ENCODE results near the gene MRFAP1. TPM values are rescaled to one million over a fixed set of nuclear protein-coding genes. Genes with fewer than 3 reads are reported as not detected.

Gene MRFAP1
- total and polyA plus RNA-seq, 2 donors (not counting 1 experiment from before 2014, with no cell fraction given) = 54.8 to 113 TPM

GRCh38 chr4:6680372-6681034, 40.0 kb downstream of the MRFAP1 start:
- Histone ChIP-seq H4K20me1 (ENCODE audit: control insufficient read depth, insufficient read depth, low read length, poor library complexity, severe bottlenecking) (peaks cover 20% of the 10 kb centered on the region), H3K4me3 (ENCODE audit: control extremely low read depth in 1 of 5, extremely low read depth in 1 of 5, insufficient read depth in 1 of 5, low read depth in 2 of 5, low read length in 4 of 5) (no peak overlapping the region), H3K9me3 (ENCODE audit: control extremely low read depth in 1 of 3, control insufficient read depth in 2 of 3, insufficient read depth in 1 of 3, low read length in 2 of 3) (peaks cover 0 to 10% (median 2%) of the 10 kb centered on the region in 3 donors), H3K4me1 (ENCODE audit: control insufficient read depth in 2 of 2, insufficient read depth in 2 of 2, low read length in 2 of 2) (peaks cover 17 to 18% of the 10 kb centered on the region in 2 donors), H2AFZ (ENCODE audit: insufficient read depth, low read depth, low read length, poor library complexity, severe bottlenecking) (no peak overlapping the region), H3K27ac (ENCODE audit: low read length in 2 of 2) (no peak overlapping the region), H3K36me3 (replicated peaks in 1 of 2; ENCODE audit: control extremely low read depth in 1 of 2, control insufficient read depth in 1 of 2, extremely low read depth in 1 of 2, insufficient read depth in 2 of 2, low read length in 1 of 2) (peaks cover 0 to 15% of the 10 kb centered on the region in 2 experiments), H3K9ac (ENCODE audit: low read length) (no peak overlapping the region), H3K79me2 (ENCODE audit: control insufficient read depth, insufficient read depth, low read length) (peaks cover 36% of the 10 kb centered on the region), H3K4me2 (replicated peaks; ENCODE audit: low read depth, low read length, poor library complexity, severe bottlenecking) (no peak overlapping the region), H3K27me3 (replicated peaks in 1 of 4; ENCODE audit: control extremely low read depth in 1 of 4, control insufficient read depth in 3 of 4, insufficient read depth in 4 of 4, low read length in 3 of 4) (no peaks in the 10 kb centered on the region)
- POLR2A ChIA-PET = interaction anchor here (0.9 kb wide), 1 partner anchor 40 kb away, joined by 3 read pairs; the partner anchor contains the start of gene MRFAP1
- TF ChIP-seq EZH2 (IDR thresholded peaks at IDR 0.05; ENCODE audit: borderline replicate concordance, insufficient read depth, low read depth, low read length, poor library complexity, severe bottlenecking) (no peak), CTCF (IDR thresholded peaks at IDR 0.05) (no peak)
- CTCF ChIA-PET = interaction anchor here (1.3 kb wide), 1 partner anchor 105 kb away, joined by 3 read pairs; no protein-coding TSS in a partner anchor
- Mint-ChIP-seq H3K27ac (no peak overlapping the region), H3K4me3 (no peak overlapping the region), H3K9me3 (ENCODE audit: insufficient read depth) (no peaks in the 10 kb centered on the region), H3K4me1 (peaks cover 24% of the 10 kb centered on the region), H3K27me3 (peaks cover 4% of the 10 kb centered on the region)
- DNase-seq = no peak
- no peak for ATAC-seq (ENCODE audit: low read depth)
- intact Hi-C loops (cut with micrococcal nuclease) = no loop called here
- 88% methylated on average over 10 of the region's 10 CpGs for WGBS (ENCODE audit: insufficient coverage)

GRCh38 chr4:6681191-6681590, 40.7 kb downstream of the MRFAP1 start:
- TF ChIP-seq EZH2 (IDR thresholded peaks at IDR 0.05; ENCODE audit: borderline replicate concordance, insufficient read depth, low read depth, low read length, poor library complexity, severe bottlenecking) (no peak), CTCF (IDR thresholded peaks at IDR 0.05) (no peak)
- H3K9me3 Mint-ChIP-seq (ENCODE audit: insufficient read depth) = no peaks in the 10 kb centered on the region
- H3K4me2 ChIP-seq (replicated peaks; ENCODE audit: low read depth, low read length, poor library complexity, severe bottlenecking) = no peak overlapping the region
- intact Hi-C loops (cut with micrococcal nuclease) = no loop called here
- WGBS (ENCODE audit: insufficient coverage) = 89% methylated on average over 9 of the region's 9 CpGs
- peaks cover 10 to 11% of the 10 kb centered on the region in 2 donors for H3K4me1 ChIP-seq (ENCODE audit: control insufficient read depth in 2 of 2, insufficient read depth in 2 of 2, low read length in 2 of 2)
- DNase-seq (no peak), ATAC-seq (ENCODE audit: low read depth) (no peak)
- no peak overlapping the region for H3K27ac Mint-ChIP-seq
- peaks cover 29% of the 10 kb centered on the region for H3K79me2 ChIP-seq (ENCODE audit: control insufficient read depth, insufficient read depth, low read length)
- no peak overlapping the region for H2AFZ ChIP-seq (ENCODE audit: insufficient read depth, low read depth, low read length, poor library complexity, severe bottlenecking)
- peaks cover 0 to 10% (median 2%) of the 10 kb centered on the region in 3 donors for H3K9me3 ChIP-seq (ENCODE audit: control extremely low read depth in 1 of 3, control insufficient read depth in 2 of 3, insufficient read depth in 1 of 3, low read length in 2 of 3)
- CTCF ChIA-PET = interaction anchor here (1.3 kb wide), 1 partner anchor 105 kb away, joined by 3 read pairs; no protein-coding TSS in a partner anchor
- H3K27me3 Mint-ChIP-seq = peaks cover 4% of the 10 kb centered on the region
- H3K4me3 Mint-ChIP-seq = no peak overlapping the region
- no peak overlapping the region for H3K27ac ChIP-seq (ENCODE audit: low read length in 2 of 2)
- H3K4me3 ChIP-seq (ENCODE audit: control extremely low read depth in 1 of 5, extremely low read depth in 1 of 5, insufficient read depth in 1 of 5, low read depth in 2 of 5, low read length in 4 of 5) = no peak overlapping the region
- H3K9ac ChIP-seq (ENCODE audit: low read length) = no peak overlapping the region
- POLR2A ChIA-PET = interaction anchor here (0.9 kb wide), 1 partner anchor 40 kb away, joined by 3 read pairs; the partner anchor contains the start of gene MRFAP1
- peaks cover 0 to 8% of the 10 kb centered on the region in 2 experiments for H3K36me3 ChIP-seq (replicated peaks in 1 of 2; ENCODE audit: control extremely low read depth in 1 of 2, control insufficient read depth in 1 of 2, extremely low read depth in 1 of 2, insufficient read depth in 2 of 2, low read length in 1 of 2)
- peaks cover 17% of the 10 kb centered on the region for H3K4me1 Mint-ChIP-seq
- no peaks in the 10 kb centered on the region for H3K27me3 ChIP-seq (replicated peaks in 1 of 4; ENCODE audit: control extremely low read depth in 1 of 4, control insufficient read depth in 3 of 4, insufficient read depth in 4 of 4, low read length in 3 of 4)
- H4K20me1 ChIP-seq (ENCODE audit: control insufficient read depth, insufficient read depth, low read length, poor library complexity, severe bottlenecking) = peaks cover 13% of the 10 kb centered on the region

All from B cell (primary cell).